GM12801 (cell line): ENCODE measurements around the gene MYO5B.

Experiments used
- TF ChIP-seq, protein P1 (sequence below): IDR thresholded peaks from one replicate; pipeline ENCODE4 v1.5.1; 2011; ENCODE audit warnings: control low read depth; ENCODE audit not compliant: insufficient read length; ENCODE audit errors: extremely low read depth

The MYO5B gene

DNA sequence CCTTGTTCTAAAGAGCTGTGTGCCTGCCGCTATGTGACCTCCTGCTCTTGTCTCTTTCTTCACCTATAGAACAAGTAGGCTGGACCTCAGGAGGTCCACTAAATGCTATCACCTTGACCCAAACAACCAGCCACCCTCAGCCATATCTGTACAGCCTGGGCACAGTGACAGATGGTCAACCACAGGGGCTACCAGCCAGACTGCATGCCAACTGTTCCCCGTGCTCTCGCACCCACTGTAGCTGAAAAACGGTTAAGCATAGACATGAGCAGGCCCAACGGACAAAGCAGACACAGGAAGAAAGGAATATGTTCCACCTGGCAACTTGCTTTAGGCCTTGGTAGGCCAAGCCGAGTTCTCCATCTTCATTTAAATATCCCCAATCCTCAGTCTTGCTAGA, 338.5 kb downstream of the MYO5B start:
- TF ChIP-seq, protein P1, sequence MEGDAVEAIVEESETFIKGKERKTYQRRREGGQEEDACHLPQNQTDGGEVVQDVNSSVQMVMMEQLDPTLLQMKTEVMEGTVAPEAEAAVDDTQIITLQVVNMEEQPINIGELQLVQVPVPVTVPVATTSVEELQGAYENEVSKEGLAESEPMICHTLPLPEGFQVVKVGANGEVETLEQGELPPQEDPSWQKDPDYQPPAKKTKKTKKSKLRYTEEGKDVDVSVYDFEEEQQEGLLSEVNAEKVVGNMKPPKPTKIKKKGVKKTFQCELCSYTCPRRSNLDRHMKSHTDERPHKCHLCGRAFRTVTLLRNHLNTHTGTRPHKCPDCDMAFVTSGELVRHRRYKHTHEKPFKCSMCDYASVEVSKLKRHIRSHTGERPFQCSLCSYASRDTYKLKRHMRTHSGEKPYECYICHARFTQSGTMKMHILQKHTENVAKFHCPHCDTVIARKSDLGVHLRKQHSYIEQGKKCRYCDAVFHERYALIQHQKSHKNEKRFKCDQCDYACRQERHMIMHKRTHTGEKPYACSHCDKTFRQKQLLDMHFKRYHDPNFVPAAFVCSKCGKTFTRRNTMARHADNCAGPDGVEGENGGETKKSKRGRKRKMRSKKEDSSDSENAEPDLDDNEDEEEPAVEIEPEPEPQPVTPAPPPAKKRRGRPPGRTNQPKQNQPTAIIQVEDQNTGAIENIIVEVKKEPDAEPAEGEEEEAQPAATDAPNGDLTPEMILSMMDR, result no peak

DNA sequence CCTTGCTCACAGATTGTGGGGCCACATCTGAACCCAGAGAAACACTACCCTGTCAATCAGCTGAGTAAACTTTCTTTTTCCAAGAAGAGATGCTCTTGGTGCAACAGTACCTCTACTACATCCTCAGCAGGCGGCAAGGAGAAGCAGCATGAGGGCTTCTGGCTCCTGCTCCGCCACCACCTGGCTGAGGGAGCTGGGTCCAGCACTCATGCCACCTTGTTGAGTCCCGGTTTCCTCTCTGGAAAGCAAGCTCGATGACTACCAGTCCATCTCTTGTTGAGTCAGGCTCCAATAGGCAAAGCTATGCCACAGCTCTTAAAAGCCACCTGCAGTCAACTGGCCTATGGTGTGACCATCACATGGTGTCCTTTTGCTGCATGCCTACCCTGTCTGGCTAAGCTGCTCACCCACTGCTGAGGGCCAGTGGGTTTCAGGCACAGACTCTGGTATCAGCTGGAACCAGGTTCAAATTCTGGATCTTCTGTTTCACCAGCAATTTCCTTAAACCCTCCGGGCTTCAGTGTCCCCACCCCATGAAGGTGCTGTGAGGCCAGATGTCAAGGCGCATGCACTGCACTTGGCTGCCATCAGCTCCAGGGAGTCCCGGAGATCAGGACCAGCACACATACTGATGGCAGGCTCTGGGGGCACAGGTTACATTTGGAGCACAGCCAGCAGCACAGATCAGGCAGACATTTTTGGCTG, 339.1 kb downstream of the MYO5B start:
- TF ChIP-seq, protein P1, result no peak

DNA sequence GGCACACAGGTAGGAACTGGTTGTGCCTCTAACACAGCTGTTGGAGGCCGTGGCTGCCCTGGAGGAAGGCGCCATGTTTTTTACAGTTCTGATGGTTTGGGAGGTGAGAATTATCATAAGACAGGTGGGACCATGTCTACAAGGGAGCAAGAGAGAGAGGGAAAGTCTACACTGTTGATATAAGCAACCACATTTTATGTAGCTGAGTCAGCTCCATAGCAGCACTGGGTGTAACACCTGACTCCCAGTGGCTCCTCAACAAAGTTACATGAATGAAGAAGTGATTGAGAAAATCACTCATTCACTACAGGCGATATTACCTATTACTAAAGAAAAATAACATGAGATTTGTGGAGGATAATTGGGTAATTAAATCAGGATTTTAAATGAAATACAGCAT, 340.3 kb downstream of the MYO5B start:
- TF ChIP-seq, protein P1, result no peak

DNA sequence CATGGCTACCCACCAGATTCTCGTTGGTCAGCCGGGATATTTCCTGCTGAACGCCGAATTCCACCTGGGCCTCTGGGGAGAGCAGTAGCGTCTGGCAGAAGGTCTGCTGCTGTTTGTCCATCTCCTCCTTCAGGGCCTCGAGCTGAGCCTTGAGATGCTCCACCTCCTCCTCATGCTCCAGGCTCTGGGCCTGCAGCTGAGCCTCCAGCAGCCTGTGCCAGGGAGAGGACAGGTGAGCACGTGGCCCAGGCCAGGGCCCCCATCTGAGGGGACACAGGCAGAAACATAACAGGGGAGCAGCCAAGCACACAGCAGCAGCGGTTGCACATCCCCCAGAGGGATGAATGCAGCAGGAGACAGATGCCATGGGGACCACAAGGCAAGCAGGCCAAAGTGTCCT, 341.5 kb downstream of the MYO5B start:
- TF ChIP-seq, protein P1, result no peak

DNA sequence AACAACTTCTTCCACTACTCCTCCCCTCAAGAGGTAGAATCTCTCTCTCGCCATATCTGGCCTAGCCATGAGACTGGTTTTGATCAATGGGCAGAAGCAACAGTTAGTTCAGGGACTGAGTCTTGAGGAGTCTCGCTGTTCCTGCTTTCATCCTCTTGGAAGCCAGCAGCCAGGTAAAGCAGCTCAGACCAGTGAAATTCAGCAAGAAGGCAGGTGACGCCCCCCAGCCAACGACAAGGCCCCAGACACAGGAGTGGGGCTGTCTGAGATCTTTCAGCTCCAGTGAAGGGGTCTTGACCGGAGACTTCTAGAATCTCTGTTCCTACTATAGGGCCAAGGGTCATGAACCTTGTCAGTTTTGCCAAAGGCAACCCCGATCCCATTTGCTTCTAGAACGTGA, 341.9 kb downstream of the MYO5B start:
- TF ChIP-seq, protein P1, result no peak

DNA sequence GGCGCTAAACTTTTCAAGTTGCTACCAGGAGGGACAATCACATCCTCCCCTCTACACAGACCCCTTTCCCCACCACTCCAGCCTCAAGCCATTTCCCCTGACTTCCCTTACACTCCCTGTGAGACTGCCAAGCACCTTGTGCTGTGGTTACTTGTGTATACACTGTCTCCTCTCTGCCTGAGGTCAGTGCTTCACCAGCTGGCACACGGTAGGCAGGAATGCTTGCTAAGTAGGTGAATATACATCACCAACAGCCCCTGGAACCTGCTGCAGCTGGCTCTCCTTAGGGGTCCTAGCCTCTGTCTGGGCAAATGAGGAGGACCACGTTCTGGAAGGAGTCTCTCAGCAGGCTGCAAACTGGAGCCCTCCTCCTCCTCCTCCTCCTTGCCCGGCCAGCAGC, 343.3 kb downstream of the MYO5B start:
- TF ChIP-seq, protein P1, result no peak

DNA sequence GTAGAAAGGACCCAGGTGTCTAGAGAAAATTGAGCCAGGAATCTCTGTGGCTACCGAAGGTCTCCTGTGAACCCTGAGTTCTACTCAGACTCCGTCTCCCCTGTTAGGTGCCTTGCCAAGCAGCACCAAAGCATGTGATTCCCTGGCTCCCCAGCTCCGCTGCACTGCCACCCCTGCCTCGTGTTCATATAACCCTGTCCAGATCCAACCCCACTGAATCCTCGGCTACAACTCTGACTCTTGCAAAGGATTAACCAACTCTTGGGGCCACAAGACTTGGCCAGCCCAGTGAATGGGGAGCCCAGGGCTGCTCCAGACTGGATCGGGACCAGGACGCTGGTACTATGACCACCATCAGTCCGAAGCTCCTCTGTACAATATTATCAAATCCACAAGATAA, 344.3 kb downstream of the MYO5B start:
- TF ChIP-seq, protein P1, result no peak
